Activated T-cell treated with anti-CD3 and anti-CD28 coated beads, Interleukin-2, amount 50 U/mL, for 24 hours (primary cell): Measurements from ENCODE around the gene DYSF.

ENCODE experiments used
- DNase-seq: peaks from one replicate; pipeline ENCODE4 v3.0.0-alpha.2; 2020
- H3K27ac Mint-ChIP-seq: 2 replicates; pipeline ENCODE4 v1.8.0; 2020; ENCODE audit warnings: mild to moderate bottlenecking, mixed read lengths
- H3K27me3 Mint-ChIP-seq: 2 replicates; pipeline ENCODE4 v1.8.0; 2020; ENCODE audit warnings: mixed read lengths
- H3K36me3 Mint-ChIP-seq: 2 replicates; pipeline ENCODE4 v1.8.0; 2020; ENCODE audit warnings: low read depth, mixed read lengths
- H3K4me1 Mint-ChIP-seq: 2 replicates; pipeline ENCODE4 v1.8.0; 2020; ENCODE audit warnings: low read depth, mixed read lengths
- H3K4me3 Mint-ChIP-seq: 2 replicates; pipeline ENCODE4 v1.8.0; 2020; ENCODE audit warnings: mild to moderate bottlenecking, moderate library complexity, mixed read lengths
- H3K9me3 Mint-ChIP-seq: 2 replicates; pipeline ENCODE4 v1.8.0; 2020; ENCODE audit warnings: mixed read lengths

Gene DYSF

GRCh38 chr2:71668326-71669057 is 215.1 kb downstream of the DYSF start:
- Mint-ChIP-seq H3K4me1 (no peaks in the 10 kb centered on the region), H3K4me3 (no peak overlapping the region), H3K9me3 (no peaks in the 10 kb centered on the region), H3K27ac (no peak overlapping the region), H3K36me3 (no peaks in the 10 kb centered on the region), H3K27me3 (no peaks in the 10 kb centered on the region)
- DNase-seq, result no peak

GRCh38 chr2:71669058-71669456 is 215.7 kb downstream of the DYSF start:
- no peaks in the 10 kb centered on the region for H3K4me1 Mint-ChIP-seq
- H3K36me3 Mint-ChIP-seq, result no peaks in the 10 kb centered on the region
- H3K27ac Mint-ChIP-seq, result no peak overlapping the region
- no peaks in the 10 kb centered on the region for H3K9me3 Mint-ChIP-seq
- no peak for DNase-seq
- no peak overlapping the region for H3K4me3 Mint-ChIP-seq
- H3K27me3 Mint-ChIP-seq, result no peaks in the 10 kb centered on the region

- H3K4me1 Mint-ChIP-seq, result no peaks in the 10 kb centered on the region
- H3K9me3 Mint-ChIP-seq, result no peaks in the 10 kb centered on the region
- H3K4me3 Mint-ChIP-seq, result no peak overlapping the region
- H3K36me3 Mint-ChIP-seq, result no peaks in the 10 kb centered on the region
- no peaks in the 10 kb centered on the region for H3K27me3 Mint-ChIP-seq
- H3K27ac Mint-ChIP-seq, result no peak overlapping the region
- no peak for DNase-seq
Observed at GRCh38 chr2:71669628-71670429, 216.5 kb downstream of the DYSF start.

DNA sequence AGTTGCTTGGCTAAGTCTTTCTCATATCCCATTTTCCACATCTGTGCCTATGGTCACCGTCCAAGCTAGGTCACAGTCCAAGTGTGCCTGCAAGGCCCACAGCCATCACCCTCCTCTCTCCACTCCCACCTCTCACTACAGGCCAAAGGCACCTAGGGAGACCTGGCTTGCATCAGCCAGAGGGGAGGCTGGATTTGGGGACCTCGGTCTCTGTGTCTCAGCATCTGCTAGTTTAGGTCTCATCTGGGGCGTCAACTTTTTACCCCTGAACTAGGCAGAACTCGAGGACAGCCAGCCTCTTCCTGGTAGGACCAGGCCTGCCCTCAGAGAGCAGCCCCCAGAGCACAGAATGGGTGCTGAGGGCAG is 217.1 kb downstream of the DYSF start:
- no peaks in the 10 kb centered on the region for H3K9me3 Mint-ChIP-seq
- H3K36me3 Mint-ChIP-seq, result no peaks in the 10 kb centered on the region
- H3K4me3 Mint-ChIP-seq, result no peak overlapping the region
- no peaks in the 10 kb centered on the region for H3K4me1 Mint-ChIP-seq
- H3K27ac Mint-ChIP-seq, result no peak overlapping the region
- H3K27me3 Mint-ChIP-seq, result no peaks in the 10 kb centered on the region
- DNase-seq, result no peak

- DNase-seq, result no peak
- no peaks in the 10 kb centered on the region for H3K9me3 Mint-ChIP-seq
- no peaks in the 10 kb centered on the region for H3K36me3 Mint-ChIP-seq
- H3K4me1 Mint-ChIP-seq, result no peaks in the 10 kb centered on the region
- H3K27me3 Mint-ChIP-seq, result no peaks in the 10 kb centered on the region
- no peak overlapping the region for H3K4me3 Mint-ChIP-seq
- H3K27ac Mint-ChIP-seq, result no peak overlapping the region
Observed at GRCh38 chr2:71671203-71671854, 218.0 kb downstream of the DYSF start.

GRCh38 chr2:71671895-71672825 is 218.8 kb downstream of the DYSF start:
- H3K4me1 Mint-ChIP-seq, result no peaks in the 10 kb centered on the region
- H3K4me3 Mint-ChIP-seq, result no peak overlapping the region
- no peaks in the 10 kb centered on the region for H3K9me3 Mint-ChIP-seq
- no peaks in the 10 kb centered on the region for H3K27me3 Mint-ChIP-seq
- H3K27ac Mint-ChIP-seq, result no peak overlapping the region
- no peaks in the 10 kb centered on the region for H3K36me3 Mint-ChIP-seq
- no peak for DNase-seq

- DNase-seq, result no peak
- H3K36me3 Mint-ChIP-seq, result no peaks in the 10 kb centered on the region
- H3K27ac Mint-ChIP-seq, result no peak overlapping the region
- no peaks in the 10 kb centered on the region for H3K4me1 Mint-ChIP-seq
- no peaks in the 10 kb centered on the region for H3K27me3 Mint-ChIP-seq
- H3K4me3 Mint-ChIP-seq, result no peak overlapping the region
- H3K9me3 Mint-ChIP-seq, result no peaks in the 10 kb centered on the region
Observed at GRCh38 chr2:71672826-71673795, 219.8 kb downstream of the DYSF start.

- Mint-ChIP-seq H3K4me1 (no peaks in the 10 kb centered on the region), H3K9me3 (no peaks in the 10 kb centered on the region), H3K36me3 (no peaks in the 10 kb centered on the region), H3K4me3 (no peak overlapping the region), H3K27ac (no peak overlapping the region), H3K27me3 (no peaks in the 10 kb centered on the region)
- DNase-seq, result no peak
Observed at GRCh38 chr2:71674158-71674851, 220.9 kb downstream of the DYSF start.

- Mint-ChIP-seq H3K27ac (no peak overlapping the region), H3K27me3 (no peaks in the 10 kb centered on the region), H3K36me3 (no peaks in the 10 kb centered on the region), H3K4me3 (no peak overlapping the region), H3K4me1 (no peaks in the 10 kb centered on the region), H3K9me3 (no peaks in the 10 kb centered on the region)
- DNase-seq, result no peak
Observed at GRCh38 chr2:71675296-71675695, 221.9 kb downstream of the DYSF start.

DNA sequence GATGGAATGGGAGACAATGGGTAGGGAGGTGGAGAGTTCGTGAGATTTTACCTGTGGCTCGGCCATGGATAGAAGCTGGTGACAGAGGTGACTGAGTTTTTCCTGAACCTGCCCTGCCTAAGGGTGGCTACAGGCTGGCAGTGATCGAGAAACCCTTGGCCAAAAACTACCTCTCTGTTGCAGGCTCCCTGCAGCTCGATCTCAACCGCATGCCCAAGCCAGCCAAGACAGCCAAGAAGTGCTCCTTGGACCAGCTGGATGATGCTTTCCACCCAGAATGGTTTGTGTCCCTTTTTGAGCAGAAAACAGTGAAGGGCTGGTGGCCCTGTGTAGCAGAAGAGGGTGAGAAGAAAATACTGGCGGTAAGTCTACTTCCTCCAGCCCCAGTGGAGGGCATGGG is 225.5 kb downstream of the DYSF start:
- Mint-ChIP-seq H3K27ac (no peak overlapping the region), H3K9me3 (no peaks in the 10 kb centered on the region), H3K36me3 (no peaks in the 10 kb centered on the region), H3K4me1 (no peaks in the 10 kb centered on the region), H3K27me3 (no peaks in the 10 kb centered on the region), H3K4me3 (no peak overlapping the region)
- peak; percentile 5 for DNase-seq

DNA sequence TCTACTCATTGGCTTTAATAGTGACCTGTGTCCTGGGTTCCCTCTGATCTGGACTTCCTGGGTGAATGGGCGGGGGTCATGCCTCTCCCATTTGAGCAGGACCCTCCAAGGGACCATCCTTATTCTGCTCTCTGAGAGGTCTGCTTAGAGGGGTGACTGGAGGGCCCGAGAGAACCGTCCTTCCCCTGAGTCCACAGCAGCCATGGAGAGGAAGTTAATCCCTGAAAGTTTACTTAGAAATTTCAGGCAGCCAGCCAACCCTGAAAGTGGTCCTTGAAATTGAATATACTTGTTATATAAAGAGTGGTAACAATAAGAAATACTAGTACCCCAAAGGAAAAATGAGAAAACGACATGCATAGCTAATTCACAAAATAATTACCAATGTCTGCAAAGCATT is 226.1 kb downstream of the DYSF start:
- no peaks in the 10 kb centered on the region for H3K4me1 Mint-ChIP-seq
- no peak for DNase-seq
- no peak overlapping the region for H3K27ac Mint-ChIP-seq
- H3K36me3 Mint-ChIP-seq, result no peaks in the 10 kb centered on the region
- no peaks in the 10 kb centered on the region for H3K27me3 Mint-ChIP-seq
- no peaks in the 10 kb centered on the region for H3K9me3 Mint-ChIP-seq
- no peak overlapping the region for H3K4me3 Mint-ChIP-seq

- Mint-ChIP-seq H3K27ac (no peak overlapping the region), H3K4me3 (no peak overlapping the region), H3K27me3 (no peaks in the 10 kb centered on the region), H3K36me3 (no peaks in the 10 kb centered on the region), H3K4me1 (no peaks in the 10 kb centered on the region), H3K9me3 (no peaks in the 10 kb centered on the region)
- no peak for DNase-seq
Observed at GRCh38 chr2:71680925-71681324, 227.6 kb downstream of the DYSF start.

- Mint-ChIP-seq H3K27ac (no peak overlapping the region), H3K27me3 (no peaks in the 10 kb centered on the region), H3K9me3 (no peaks in the 10 kb centered on the region), H3K4me1 (no peaks in the 10 kb centered on the region), H3K36me3 (no peaks in the 10 kb centered on the region), H3K4me3 (no peak overlapping the region)
- no peak for DNase-seq
Observed at GRCh38 chr2:71681626-71682025, 228.3 kb downstream of the DYSF start.
